NCI-H345 treated with DMSO at 0.1 percent for 48 hours (cell line): ENCODE data around the gene DEGS2.

Experiments used
- DNase-seq: peaks from one replicate; lab custom pipeline; 2025; ENCODE audit not compliant: unreplicated experiment; lab: John Stamatoyannopoulos, UW

DEGS2 gene

DNA sequence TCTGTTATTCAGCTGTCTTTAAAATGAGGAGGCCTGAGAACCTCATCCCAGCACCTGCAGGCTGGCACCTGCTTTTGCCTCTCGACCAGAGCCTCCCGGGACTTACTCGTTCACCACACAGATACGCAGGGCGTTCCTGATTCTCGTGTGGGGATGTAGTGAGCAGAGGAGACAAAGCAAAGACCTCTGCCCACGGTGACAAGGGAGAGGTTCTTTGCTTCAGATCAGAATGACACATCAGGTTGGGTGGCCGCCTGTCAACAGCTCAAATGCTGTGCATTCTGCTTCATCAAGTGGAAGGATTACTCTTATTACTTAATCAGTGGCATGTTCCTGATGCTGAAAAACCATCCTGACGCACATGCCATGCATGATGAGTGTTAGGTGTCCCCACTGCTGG lies 24.4 kb downstream of the DEGS2 start:
- DNase-seq: no peak

DNA sequence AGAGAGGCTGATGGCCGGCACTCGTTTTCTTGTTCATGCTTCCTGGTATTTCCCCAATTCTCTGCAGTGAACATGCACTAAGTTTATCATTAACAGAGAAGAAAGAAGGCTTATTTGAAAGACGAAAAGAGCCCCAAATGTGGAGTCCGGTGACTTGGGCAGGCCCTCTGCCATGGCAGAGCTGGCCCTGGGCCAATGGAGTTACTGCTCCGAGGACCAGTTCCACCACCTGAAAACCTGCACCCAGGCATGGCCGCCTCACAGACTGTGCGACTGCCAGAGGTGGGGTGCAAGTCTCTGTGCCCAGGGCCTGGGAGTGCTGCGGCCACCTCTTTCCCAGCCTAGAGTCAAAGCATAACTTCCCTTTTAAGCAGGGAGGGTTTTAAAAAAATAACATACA lies 24.9 kb downstream of the DEGS2 start:
- no peak for DNase-seq

DNA sequence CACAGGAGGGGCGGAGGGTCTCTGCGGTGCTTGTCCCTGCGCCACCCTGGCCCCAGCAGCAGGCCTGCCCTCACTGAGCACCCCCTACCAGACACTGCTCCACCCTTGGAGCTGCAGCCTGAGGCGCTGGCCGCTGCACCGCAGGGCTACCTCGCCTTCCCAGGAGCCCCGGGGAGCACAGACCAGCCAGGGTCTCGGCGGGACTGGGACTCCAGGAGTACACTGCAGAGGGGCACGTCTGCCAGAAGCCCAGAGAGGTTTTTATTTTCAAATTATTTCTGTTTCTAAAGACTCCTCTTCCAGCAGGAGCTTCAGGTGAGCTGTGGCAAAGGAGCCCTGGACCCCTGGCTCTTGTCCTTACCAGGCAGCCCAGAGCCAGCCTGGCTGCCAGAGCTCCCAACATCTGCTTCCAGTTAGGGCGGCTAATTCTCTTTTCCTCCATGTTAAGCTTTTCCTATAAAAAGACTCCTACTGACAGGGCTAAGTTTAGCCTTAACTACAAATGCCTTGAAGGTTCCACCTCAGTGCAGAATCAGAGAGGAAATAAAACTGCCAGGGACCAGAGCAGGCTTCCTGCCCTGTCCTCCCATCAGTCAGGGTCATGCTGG lies 26.4 kb downstream of the DEGS2 start:
- no peak for DNase-seq

DNA sequence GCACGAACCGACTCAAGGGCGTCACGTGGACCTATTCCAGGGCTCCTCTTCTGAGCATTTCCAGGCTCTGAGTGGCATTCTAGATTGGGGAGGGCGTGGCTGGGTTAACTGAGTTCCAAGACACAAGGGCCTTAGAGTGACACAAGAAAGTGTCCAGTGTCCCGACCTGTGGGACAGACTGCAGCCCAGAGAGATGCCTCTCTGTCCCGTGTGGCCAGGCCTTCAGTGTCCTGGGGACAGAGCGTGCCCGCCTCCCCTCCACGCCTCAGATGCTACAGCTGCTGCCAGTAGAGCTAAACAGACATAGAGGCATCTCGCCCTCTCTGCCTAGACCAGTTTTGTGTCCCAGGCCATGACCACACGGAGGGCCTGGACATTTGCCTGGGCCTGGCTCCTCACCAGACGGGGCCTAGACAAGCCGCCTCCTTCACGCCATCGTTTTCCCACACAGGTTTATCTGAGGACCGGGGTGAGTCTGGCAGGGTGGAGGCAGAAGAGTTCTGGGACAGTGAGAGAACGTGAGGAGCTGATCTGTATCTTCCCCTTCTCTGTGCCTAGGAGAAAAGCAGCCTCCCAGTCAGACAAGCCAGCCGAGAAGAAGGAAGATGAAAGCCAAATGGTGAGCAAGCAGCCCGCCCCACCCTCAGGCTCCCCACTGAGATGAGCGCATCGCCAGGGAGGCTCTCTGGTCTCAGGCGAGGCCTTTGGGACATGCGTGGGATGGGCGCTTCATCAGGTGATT lies 27.1 kb downstream of the DEGS2 start:
- no peak for DNase-seq

DNA sequence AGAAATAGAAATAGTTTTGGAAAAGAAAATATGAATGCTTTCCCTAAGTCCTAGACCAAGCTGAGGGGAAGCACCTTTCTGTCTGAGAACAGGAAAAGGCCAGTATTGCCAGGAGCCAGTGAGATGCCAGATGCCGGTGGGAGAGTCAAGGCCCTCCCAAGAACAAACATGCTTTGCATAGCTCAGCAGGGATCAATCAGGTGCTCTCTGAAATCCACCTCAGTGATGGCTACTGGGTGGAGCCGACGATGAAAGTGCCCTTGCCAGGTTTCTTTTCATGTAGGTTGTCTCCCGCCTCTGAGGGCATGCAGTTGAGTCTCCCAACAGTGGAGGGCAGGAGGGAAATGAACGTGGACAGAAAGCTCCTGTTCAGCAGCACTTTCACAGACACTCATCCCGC lies 28.3 kb downstream of the DEGS2 start:
- DNase-seq: no peak

DNA sequence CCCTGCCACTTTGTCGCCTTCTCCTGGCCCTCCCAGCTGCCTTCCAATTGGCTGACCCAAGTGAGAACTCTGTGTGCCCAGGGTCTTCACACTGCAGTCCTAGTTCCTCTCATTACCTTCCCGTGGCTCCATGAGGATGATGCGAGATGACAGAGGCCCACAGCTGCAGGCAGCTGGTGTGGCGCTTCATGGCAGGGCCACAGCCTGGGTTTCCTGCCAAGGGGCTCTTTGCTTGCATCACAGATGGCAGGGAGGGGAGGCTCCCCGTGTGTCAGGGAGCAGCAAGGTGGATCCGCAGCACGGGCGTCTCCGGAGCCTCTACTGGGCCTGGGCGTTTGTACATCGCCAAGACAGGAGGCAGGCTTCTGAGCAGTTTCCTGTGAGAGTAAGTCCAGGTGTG lies 28.9 kb downstream of the DEGS2 start:
- DNase-seq: no peak

DNA sequence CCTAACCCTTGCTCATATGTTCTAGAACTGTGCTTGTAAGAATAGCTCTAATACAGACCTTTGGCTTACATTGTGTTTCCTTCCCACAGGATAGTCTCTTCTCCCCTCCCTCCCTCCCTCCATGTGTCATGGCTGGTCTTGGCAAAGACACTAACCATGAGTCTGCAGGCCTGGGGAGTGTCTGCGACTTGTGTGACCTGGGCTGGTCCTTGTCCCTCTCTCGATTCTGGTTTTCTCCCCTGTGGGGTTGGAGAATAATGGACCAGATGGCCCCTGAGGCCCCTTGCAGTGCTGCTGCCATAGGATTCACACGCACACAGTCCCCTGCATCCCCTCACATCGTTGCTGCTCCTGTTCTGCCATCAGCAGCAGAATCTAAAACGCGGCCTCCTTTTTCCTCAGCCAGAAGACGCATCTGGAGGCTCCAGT lies 30.3 kb downstream of the DEGS2 start:
- no peak for DNase-seq

DNA sequence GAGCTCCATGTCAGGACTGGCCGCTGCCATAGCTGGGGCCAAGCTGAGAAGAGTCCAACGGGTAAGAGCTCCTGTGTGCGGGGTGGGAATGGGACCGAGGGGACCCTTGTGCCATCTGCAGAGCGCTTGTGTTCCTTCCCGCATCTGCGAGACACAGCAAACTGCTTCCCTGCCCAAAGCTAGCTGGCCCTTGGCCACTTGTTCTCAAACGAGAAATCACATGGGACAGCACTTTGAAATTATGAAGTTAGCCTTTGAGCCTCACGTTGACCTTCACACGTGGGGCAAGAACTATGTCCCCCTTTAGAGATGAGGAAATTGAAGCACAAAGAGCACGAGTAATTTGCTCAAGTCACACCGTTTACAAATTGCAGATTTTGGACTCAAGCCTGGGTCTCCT lies 30.8 kb downstream of the DEGS2 start:
- no peak for DNase-seq

DNA sequence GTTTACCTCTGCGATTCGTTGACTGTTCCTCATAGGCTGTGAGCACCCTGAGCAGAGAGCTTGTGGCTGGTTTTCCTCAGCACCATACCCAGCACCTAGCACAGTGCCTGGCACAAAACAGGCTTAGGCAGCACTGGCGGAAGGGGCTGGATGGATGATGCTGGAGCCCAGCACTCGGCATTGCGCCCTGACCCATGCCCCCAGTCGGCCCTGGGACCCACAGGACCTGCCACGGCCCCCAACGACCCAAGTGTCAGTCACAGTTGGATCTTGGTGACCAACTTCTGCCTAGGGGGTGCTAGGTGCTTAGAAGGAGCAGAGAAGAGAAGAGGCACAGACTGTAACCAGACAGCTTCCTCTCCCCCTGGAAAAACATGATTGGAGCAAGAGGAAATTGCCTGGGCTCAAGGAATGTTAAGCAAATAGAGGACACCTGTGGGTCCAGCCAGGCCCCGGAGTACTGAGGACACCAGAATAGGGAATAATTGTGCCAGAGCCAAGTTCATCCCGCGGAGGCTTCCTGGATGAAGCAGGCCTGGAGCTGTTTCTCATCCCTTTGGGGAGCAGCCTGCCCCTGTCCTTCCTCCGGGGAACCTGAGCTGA lies 31.5 kb downstream of the DEGS2 start:
- no peak for DNase-seq

DNA sequence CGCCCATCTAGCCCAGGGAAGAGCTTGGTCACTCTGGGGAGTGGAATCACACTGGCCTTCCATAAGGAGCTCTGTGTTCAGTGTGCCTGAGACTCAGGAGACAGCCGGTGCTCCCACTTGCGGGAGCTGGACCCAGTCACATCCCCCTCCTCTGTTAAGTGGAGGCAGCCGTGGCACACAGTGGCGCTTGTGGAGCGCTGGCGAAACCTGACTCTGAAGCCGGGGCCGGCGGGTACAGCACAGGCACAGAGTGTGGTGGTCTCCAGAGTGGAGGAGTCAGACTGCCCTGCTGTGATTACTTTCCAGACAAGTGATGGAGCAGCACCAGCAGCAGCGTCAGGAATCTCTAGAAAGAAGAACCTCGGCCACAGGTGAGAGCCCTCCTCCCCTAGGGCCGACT lies 33.0 kb downstream of the DEGS2 start:
- no peak for DNase-seq

DNA sequence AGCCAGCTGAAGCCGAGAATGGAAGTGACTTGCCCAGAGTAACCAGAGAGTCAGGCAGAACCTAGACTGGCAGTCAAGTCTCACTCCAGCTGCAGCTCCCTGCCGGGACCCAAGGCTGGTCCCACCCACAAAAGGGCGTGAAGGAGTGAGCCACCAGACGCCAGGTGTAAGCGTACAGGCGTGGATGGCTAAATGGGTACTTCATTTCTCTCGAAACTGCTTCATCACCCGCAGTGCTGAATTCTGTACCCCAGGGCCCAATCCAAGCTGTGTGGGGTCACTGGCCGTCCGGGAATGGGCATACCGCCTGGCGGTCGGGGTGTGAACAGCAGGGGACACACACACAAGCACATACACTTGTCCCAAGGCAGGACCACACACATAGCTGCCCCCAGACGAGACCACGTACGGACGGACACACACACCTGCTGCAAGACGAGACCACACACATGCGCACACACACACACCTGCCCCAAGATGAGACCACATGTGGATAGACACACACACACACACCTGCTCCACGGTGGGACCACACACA lies 34.8 kb downstream of the DEGS2 start:
- peak; percentile 77 for DNase-seq

DNA sequence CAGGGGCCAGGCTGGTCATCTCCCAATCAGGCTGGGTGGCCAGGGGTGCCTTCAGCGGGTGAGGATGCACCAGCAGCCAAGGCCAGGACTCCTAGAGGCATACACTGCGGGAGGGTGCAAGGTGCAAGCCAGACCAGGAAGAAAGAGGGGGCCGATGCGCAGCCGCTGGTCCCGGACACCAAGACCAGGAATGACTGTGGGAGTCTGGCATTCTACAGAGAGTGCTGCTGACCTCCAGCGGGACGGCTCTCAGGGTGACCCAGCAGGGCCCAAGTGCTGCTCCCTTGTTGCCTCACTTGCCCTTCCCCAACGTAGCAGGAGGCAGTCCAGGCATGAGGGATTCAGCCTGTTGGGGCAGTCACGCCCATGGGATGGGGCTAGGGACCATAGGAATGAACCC lies 35.8 kb downstream of the DEGS2 start:
- DNase-seq: no peak

DNA sequence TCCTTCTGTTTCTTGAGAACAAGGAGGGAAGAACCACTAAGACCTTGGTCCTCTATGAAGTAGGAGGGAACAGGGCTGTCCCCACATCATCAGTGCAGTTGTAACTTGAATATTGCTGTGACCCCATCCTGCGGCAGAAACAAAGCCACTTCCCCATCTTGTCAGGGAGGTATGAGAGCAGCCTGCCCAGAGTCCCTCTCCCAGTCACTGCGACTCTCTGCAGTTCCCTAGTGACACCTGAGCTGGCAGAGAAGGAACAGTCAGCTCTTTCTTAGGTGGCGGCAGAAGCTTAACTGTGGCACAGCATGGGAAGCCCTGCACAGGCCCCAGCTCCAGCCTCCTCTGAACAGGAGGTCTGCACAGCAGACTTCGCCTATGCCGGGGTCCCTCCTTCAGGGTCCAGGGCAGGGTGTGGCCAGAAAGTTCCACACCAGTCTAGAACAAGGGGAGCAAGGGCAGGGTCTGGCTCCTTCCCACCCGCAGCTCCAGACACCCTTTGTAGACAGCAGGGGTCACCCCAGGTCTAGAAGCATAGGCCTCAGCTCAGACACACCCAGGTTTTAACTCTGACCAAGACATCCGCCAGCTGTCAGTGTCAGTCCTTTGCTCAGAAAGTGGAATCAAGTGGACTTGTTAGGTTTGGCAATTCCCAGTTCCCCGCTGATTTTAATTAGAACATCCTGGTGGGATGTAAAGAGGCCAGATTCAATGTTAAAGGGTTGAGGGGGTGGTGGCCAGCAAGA lies 36.8 kb downstream of the DEGS2 start:
- no peak for DNase-seq

DNA sequence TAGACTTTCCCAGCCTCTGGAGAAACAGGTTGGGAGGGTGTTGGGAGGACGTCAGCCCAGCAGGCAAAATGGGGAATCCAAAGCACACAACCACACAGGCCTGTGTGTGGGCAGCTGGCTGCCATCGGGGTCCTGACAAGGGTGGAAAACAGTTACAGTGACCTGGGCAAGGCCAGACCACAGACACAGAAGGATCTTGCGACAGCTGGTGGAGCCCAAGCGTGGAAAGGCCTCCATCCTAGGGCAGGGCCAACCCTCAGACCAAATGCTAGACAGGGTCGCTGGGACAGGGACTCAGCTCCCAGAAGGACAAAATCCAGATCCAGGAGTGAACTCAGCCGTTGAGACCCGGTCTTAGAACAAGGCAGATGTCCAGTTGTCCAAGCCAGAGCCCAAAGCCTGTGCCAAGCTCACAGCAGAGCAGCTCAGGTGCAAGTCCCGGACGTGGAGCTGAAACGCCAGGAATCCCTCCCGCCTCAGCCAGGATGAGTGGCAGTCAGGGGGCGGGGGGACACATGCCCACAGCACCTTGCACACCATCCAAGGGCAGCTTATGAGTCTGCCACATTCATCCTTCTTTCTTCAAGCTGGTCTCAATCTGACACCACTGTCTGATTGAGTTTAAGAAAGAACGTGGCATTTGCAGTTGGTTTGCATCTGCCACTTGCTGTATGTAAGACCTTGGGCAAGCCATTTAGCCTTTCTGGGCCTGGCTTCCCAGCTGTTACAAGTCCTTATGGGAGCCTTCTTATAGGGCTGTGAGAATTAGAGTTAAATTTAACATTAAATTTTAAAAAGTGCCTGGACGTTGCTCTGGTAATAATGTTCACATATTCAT lies 37.6 kb downstream of the DEGS2 start:
- DNase-seq: no peak

DNA sequence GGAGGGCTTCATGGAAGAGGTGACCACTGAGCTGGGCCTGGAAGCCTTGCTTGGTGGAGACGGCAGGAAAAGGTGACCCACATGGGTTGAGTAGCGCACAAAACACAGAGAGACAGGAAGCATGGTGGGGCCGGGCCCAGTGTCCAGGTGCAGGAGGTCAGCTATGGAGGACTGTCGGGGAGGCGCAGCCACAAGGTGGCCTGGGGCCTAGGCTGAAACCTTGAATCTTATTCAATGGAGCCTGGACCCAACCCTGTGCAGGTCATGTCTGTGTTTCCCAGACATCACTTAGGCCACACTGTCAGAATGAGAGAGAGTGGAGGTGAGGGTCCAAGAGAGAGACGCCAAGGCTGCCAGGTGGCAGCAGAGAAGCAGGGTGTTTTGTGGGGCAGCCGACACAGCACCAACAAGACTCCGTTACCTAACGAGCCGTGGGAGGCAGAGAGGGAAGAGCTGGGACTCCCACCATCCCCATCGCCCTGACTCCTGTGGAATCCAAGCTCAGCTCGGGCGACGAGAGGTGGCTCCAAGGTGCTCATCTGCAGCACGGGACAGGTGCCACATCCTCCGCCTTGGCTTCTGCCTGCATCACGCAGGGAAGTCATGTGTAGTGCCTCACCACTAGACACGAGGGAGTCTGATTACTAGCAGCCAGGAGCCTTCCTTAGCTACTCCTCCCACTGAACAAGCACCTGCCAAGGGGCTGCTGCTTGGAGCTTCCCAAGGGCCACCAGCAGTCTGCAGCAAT lies 38.7 kb downstream of the DEGS2 start:
- DNase-seq: no peak

DNA sequence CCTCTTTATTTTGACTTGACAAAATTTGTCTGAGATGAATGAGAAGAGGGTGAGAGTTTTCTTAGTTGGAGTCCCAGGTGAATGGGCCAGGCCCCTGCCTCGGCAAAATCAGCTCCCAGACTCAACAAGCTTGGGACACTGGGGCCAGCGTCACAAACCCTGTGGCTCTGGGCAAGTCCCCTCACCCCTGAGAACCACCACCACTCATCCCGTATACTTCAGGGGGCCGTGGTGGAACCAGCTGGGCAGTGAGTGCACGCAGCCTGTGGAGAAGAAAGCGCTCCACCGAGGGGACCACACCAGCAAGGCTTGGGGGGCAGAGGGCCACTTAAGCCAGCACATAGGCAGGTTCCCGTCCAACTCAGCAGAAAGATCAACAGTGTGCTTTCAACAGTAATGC lies 40.2 kb downstream of the DEGS2 start:
- DNase-seq: no peak

DNA sequence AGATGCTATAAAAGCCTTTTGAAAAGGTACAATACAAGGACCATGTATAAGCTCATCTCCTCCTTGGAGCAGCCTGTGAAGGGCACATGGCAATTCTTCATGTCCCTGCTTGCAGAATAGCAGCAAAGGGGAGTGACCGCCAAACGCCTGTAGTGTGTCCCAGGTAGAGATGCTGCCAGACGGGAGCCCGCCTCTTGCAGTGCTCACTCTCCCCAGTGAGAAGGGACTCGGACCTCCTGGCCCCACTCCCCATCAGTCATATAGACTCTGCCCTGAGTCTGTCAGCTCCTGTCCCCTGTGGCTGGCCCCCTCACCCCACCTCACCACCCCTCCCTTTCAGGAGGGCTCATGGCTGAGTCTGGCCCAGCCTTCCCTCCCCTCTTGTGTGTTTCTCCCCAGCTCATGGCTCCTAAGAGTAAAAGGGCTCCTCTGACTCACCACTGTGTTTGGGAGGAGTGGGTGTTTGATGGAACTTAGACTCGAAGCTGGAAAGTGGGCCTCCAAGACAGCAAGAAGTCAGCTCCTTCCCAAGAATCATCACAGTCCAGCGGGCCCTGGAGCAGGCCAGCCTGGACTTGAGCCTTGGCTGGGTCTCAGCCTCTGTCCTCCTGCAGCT lies 40.9 kb downstream of the DEGS2 start:
- no peak for DNase-seq

DNA sequence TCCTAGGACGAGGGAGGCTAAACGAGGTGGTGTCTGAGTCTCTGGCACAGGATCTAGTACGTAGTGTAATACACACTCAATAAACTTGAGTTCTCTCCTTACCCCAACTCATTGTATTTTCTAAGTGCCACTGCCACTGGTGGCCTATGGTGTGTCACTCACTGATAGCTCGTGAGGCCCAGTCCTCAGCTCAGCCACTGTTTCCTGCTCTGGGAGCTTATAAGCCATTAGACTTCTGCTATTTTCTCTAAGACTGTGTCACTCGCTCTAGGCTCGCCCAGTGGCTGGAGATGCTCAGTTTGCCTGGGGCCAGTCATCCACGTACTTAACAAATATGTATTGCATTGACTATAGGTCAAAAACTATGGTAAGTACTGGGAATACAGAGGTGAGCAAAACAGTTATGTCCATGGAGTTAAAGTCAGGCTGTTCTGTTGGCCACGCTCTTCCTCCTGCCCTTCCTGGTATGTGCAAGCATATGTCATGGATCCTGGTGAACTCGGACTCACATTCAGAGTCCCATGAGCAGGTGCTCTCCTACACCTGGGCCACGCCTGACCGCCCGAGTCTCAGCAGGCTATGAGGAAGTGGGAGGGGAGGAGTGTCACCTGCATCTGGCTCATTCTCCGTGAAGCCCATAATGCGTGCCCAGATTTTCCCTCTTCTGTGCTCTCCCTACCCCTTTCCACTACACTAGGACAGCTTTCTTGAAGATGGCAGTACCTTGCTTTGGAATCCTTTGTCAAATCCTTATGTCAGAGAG lies 41.6 kb downstream of the DEGS2 start:
- DNase-seq: peak; percentile 56

DNA sequence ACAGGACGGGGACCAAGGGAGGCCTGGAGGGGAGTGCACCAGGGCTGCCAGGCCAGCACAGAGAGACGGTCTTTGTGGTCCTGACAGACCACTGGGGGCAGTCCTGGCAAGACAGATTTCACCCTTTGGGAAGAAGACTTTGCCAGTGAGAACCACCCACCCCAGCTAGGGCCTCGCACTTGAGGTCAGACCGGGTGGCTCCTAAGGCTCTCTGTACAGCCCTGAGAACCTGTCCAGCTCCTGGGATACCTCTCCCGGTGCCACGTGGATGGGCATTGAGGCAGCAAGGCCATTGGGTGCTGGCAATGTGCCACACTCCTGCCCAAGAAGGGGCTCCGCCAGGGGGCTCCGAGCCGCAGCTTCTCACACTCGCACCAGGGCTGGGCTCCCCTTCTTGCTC lies 42.4 kb downstream of the DEGS2 start:
- DNase-seq: no peak
